ENCODE measurements around the gene ARHGAP5. TPM values are rescaled to one million over a fixed set of nuclear protein-coding genes. Genes with fewer than 3 reads are reported as not detected.

ARHGAP5 gene
- total RNA-seq, 1 donor from 2014 or later = 157 TPM

- Mint-ChIP-seq H3K27me3 (no peaks in the 10 kb centered on the region), H3K27ac (peak overlapping the region; percentile 46), H3K4me1 (ENCODE audit: unreplicated experiment) (peaks cover 9% of the 10 kb centered on the region), H3K9me3 (peaks cover 9% of the 10 kb centered on the region), H3K36me3 (peaks cover 68% of the 10 kb centered on the region), H3K4me3 (no peak overlapping the region)
- TF ChIP-seq CTCF (conservative IDR thresholded peaks at IDR 0.05) = no peak
- DNase-seq (ENCODE audit: extremely low spot score, unreplicated experiment) = no peak
Measured at GRCh38 chr14:32134448-32135097, 57.5 kb downstream of the ARHGAP5 start.

- TF ChIP-seq CTCF (conservative IDR thresholded peaks at IDR 0.05) = no peak
- Mint-ChIP-seq H3K27me3 (no peaks in the 10 kb centered on the region), H3K4me3 (no peak overlapping the region), H3K9me3 (peaks cover 17% of the 10 kb centered on the region), H3K27ac (no peak overlapping the region), H3K36me3 (peaks cover 70% of the 10 kb centered on the region), H3K4me1 (ENCODE audit: unreplicated experiment) (peaks cover 9% of the 10 kb centered on the region)
- no peak for DNase-seq (ENCODE audit: extremely low spot score, unreplicated experiment)
Measured at GRCh38 chr14:32136027-32136825, 59.1 kb downstream of the ARHGAP5 start.

GRCh38 chr14:32137313-32137712 lies 60.2 kb downstream of the ARHGAP5 start:
- Mint-ChIP-seq H3K36me3 (peaks cover 70% of the 10 kb centered on the region), H3K4me1 (ENCODE audit: unreplicated experiment) (peaks cover 9% of the 10 kb centered on the region), H3K27me3 (no peaks in the 10 kb centered on the region)

GRCh38 chr14:32137892-32138291 lies 60.8 kb downstream of the ARHGAP5 start:
- Mint-ChIP-seq H3K4me1 (ENCODE audit: unreplicated experiment) (peaks cover 9% of the 10 kb centered on the region), H3K9me3 (peaks cover 21% of the 10 kb centered on the region), H3K36me3 (peaks cover 74% of the 10 kb centered on the region), H3K27ac (no peak overlapping the region), H3K4me3 (no peak overlapping the region), H3K27me3 (no peaks in the 10 kb centered on the region)
- TF ChIP-seq CTCF (conservative IDR thresholded peaks at IDR 0.05) = no peak
- no peak for DNase-seq (ENCODE audit: extremely low spot score, unreplicated experiment)

More at GRCh38 chr14:32137313-32137712, 60.2 kb downstream of the ARHGAP5 start:
- no peak for TF ChIP-seq CTCF (conservative IDR thresholded peaks at IDR 0.05)
- Mint-ChIP-seq H3K27ac (no peak overlapping the region), H3K4me3 (no peak overlapping the region), H3K9me3 (peaks cover 21% of the 10 kb centered on the region)
- no peak for DNase-seq (ENCODE audit: extremely low spot score, unreplicated experiment)

- Mint-ChIP-seq H3K9me3 (peaks cover 12% of the 10 kb centered on the region), H3K36me3 (peaks cover 55% of the 10 kb centered on the region)
- no peak for TF ChIP-seq CTCF (conservative IDR thresholded peaks at IDR 0.05)
Measured at GRCh38 chr14:32142341-32142740, 65.2 kb downstream of the ARHGAP5 start.

More at GRCh38 chr14:32142341-32142740, 65.2 kb downstream of the ARHGAP5 start:
- no peak overlapping the region for H3K4me3 Mint-ChIP-seq
- H3K4me1 Mint-ChIP-seq (ENCODE audit: unreplicated experiment) = no peaks in the 10 kb centered on the region
- H3K27me3 Mint-ChIP-seq = no peaks in the 10 kb centered on the region
- no peak overlapping the region for H3K27ac Mint-ChIP-seq
- no peak for DNase-seq (ENCODE audit: extremely low spot score, unreplicated experiment)
